DOHH2 (cell line): ENCODE measurements around the gene TPM1.

ENCODE experiments used
- H3F3A ChIP-seq: fragments of 200-600 bp; sonication (generic), shearing (Covaris generic); 2 replicates; pipeline ENCODE4 v1.6.0; 2016; ENCODE audit warnings: antibody characterized with exemption, mild to moderate bottlenecking; ENCODE audit not compliant: control insufficient read depth, insufficient read depth
- H3K27ac ChIP-seq: fragments of 200-600 bp; sonication (generic); 2 replicates; pipeline ENCODE4 v1.5.1; 2014; ENCODE audit warnings: low read depth, mild to moderate bottlenecking, low read length, moderate library complexity
- H3K27me3 ChIP-seq: fragments of 200-600 bp; sonication (generic); 2 replicates; pipeline ENCODE4 v1.6.1; 2014; ENCODE audit warnings: mild to moderate bottlenecking, low read length, mixed read lengths; ENCODE audit not compliant: control insufficient read depth
- H3K36me3 ChIP-seq: fragments of 200-600 bp; sonication (generic); 2 replicates; pipeline ENCODE4 v1.6.1; 2014; ENCODE audit warnings: mild to moderate bottlenecking, low read length, moderate library complexity, mixed read lengths; ENCODE audit not compliant: control insufficient read depth
- H3K4me1 ChIP-seq: fragments of 200-600 bp; sonication (generic); 2 replicates; pipeline ENCODE4 v1.6.1; 2014; ENCODE audit warnings: mild to moderate bottlenecking, low read length, mixed read lengths; ENCODE audit not compliant: control insufficient read depth
- H3K4me2 ChIP-seq: fragments of 200-600 bp; sonication (generic); 2 replicates; pipeline ENCODE4 v1.6.0; 2014; ENCODE audit warnings: mild to moderate bottlenecking, low read length, moderate library complexity
- H3K4me3 ChIP-seq: fragments of 200-600 bp; sonication (generic); 2 replicates; pipeline ENCODE4 v1.5.1; 2014; ENCODE audit warnings: mild to moderate bottlenecking, low read length, mixed read lengths
- H3K79me2 ChIP-seq: fragments of 200-600 bp; sonication (generic); 2 replicates; pipeline ENCODE4 v1.6.1; 2014; ENCODE audit warnings: mild to moderate bottlenecking, low read length, mixed read lengths; ENCODE audit not compliant: control insufficient read depth
- H3K9me2 ChIP-seq: fragments of 200-600 bp; sonication (generic); replicated peaks from 2 replicates; pipeline ENCODE4 v1.6.1; 2014; ENCODE audit warnings: mild to moderate bottlenecking, low read length, mixed read lengths; ENCODE audit not compliant: control insufficient read depth
- H3K9me3 ChIP-seq: fragments of 200-600 bp; sonication (generic); 2 replicates; pipeline ENCODE4 v1.6.1; 2014; ENCODE audit warnings: antibody characterized with exemption, low read length, mixed read lengths; ENCODE audit not compliant: control insufficient read depth, insufficient read depth
- H4K20me1 ChIP-seq: fragments of 200-600 bp; sonication (generic); 2 replicates; pipeline ENCODE4 v1.6.0; 2014; ENCODE audit warnings: low read depth, mild to moderate bottlenecking, antibody characterized with exemption, low read length, moderate library complexity; ENCODE audit not compliant: control insufficient read depth, insufficient read depth
- EZH2phosphoT487 ChIP-seq: fragments of 200-600 bp; sonication (generic); IDR thresholded peaks from 2 replicates; pipeline ENCODE4 v1.6.1; 2017; ENCODE audit warnings: borderline replicate concordance, mild to moderate bottlenecking, antibody characterized with exemption, low read length, moderate library complexity, mixed read lengths
- TF ChIP-seq, protein P1 (sequence below): fragments of 200-600 bp; sonication (generic); IDR thresholded peaks from one replicate; pipeline ENCODE4 v1.5.1; 2014; ENCODE audit warnings: antibody characterized with exemption, mild to moderate bottlenecking, low read depth, low read length; ENCODE audit not compliant: poor library complexity, severe bottlenecking

Gene TPM1

DNA sequence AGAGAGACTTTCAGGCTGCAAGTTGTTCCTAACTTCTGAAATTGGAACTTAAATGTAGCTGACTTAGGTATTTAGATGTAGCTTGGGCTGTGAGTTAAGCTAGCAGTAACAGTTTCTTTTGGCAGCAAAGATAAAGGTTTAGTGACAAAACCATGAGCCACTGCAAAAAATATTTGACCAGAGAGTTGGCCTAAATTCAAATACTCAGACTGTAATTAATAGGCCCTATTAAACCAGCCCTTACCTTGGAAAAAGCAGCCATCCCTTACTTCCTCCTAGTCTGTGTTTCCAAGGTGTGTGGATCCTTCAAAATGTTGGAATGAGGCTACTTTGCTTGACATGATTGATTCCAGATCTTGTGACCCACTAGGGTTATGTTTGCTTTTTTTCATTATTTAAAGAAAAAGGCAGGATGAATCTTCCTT lies 8.2 kb downstream of the TPM1 start:
- TF ChIP-seq, protein P1, sequence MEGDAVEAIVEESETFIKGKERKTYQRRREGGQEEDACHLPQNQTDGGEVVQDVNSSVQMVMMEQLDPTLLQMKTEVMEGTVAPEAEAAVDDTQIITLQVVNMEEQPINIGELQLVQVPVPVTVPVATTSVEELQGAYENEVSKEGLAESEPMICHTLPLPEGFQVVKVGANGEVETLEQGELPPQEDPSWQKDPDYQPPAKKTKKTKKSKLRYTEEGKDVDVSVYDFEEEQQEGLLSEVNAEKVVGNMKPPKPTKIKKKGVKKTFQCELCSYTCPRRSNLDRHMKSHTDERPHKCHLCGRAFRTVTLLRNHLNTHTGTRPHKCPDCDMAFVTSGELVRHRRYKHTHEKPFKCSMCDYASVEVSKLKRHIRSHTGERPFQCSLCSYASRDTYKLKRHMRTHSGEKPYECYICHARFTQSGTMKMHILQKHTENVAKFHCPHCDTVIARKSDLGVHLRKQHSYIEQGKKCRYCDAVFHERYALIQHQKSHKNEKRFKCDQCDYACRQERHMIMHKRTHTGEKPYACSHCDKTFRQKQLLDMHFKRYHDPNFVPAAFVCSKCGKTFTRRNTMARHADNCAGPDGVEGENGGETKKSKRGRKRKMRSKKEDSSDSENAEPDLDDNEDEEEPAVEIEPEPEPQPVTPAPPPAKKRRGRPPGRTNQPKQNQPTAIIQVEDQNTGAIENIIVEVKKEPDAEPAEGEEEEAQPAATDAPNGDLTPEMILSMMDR, result no peak
- no peak for TF ChIP-seq EZH2phosphoT487
- no peak overlapping the region for H3K4me3 ChIP-seq

DNA sequence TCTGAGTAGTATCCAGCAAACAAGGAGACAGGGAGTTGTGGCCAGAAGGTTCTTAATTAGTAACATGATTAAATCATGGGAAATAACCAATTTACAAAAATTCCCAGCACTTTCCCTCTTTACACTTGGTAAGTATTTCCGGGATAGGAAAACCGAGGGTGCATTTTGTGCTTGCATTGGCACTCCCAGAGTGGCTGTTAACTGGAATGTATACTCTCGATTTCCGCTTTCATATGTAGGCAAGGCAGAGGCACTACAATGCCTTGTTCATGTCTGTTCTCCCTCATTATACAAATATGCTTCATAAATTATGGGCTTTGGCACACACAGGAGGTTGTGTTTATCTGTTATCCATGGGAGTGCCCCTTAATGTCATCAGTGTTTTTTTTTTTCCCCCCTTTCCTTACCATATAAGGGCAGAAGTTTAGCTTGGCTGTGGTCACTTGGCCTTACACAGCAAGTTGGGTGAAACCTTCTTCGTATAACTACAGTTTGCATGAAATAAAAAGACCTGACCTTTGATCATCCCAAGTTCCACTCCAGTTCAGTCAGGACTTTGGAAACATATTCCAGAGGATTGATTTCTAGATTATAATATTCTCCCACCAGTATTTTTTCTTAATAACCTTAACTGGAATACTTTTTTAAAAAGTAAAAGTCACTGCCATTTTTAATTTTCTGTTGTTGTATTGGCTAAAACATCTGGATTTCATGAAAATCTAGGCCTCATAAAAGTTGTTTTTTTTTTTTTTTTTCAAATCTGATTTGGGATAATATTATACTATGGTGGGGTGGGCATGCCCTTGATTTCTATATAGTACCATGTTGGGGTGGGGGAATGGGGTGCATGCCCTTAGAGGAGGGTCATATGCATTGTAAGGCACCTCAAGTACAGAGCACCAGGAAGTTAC lies 8.9 kb downstream of the TPM1 start:
- Histone ChIP-seq H3K79me2 (no peaks in the 10 kb centered on the region), H3K4me1 (peaks cover 11% of the 10 kb centered on the region), H3K4me3 (no peak overlapping the region), H4K20me1 (no peaks in the 10 kb centered on the region), H3F3A (no peaks in the 10 kb centered on the region), H3K4me2 (no peak overlapping the region), H3K9me3 (no peaks in the 10 kb centered on the region), H3K27me3 (peaks cover 25% of the 10 kb centered on the region), H3K9me2 (no peaks in the 10 kb centered on the region), H3K36me3 (no peaks in the 10 kb centered on the region), H3K27ac (no peak overlapping the region)
- TF ChIP-seq EZH2phosphoT487, result no peak
- TF ChIP-seq, protein P1, result no peak

More for the DNA sequence above, 8.2 kb downstream of the TPM1 start:
- Histone ChIP-seq H3K4me2 (no peak overlapping the region), H3K27me3 (peaks cover 30% of the 10 kb centered on the region), H3K4me1 (peaks cover 11% of the 10 kb centered on the region), H3F3A (no peaks in the 10 kb centered on the region), H3K27ac (no peak overlapping the region), H3K79me2 (no peaks in the 10 kb centered on the region), H3K9me2 (no peaks in the 10 kb centered on the region), H3K9me3 (no peaks in the 10 kb centered on the region), H3K36me3 (no peaks in the 10 kb centered on the region), H4K20me1 (no peaks in the 10 kb centered on the region)

DNA sequence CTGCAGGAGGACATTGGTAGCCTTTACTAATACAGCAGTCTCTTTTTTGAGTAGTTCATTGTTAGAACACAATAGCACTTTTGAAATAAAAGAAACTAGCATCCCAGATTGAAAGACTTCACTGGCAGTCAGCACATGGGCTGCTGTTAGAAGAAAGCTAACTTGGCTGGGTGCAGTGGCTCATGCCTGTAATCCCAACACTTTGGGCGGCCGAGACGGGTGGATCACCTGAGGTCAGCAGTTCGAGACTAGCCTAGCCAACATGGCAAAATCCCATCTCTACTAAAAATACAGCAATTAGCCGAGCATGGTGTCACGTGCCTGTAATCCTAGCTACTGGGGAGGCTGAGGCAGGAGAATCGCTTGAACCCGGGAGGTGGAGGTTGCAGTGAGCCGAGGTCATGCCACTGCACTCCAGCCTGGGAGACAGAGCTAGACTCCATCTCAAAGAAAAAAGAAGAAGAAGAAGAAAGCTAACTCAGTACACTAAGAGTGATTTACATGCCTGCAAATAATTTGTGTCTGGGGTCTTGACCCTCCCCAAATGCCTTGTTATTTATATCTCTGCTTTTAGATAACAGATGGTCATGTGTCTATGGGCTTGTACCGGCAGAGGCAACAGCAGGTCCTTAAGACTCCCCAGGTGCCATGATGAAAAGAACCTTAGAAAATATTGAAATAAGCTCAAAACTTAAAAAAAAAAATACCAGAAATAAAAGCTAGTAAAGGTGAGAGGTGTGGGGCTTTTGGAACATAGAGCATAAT lies 9.7 kb downstream of the TPM1 start:
- Histone ChIP-seq H3K4me1 (peaks cover 11% of the 10 kb centered on the region), H3K9me2 (no peaks in the 10 kb centered on the region), H3K27ac (no peak overlapping the region), H3K27me3 (peaks cover 17% of the 10 kb centered on the region), H3K36me3 (no peaks in the 10 kb centered on the region), H3K4me2 (no peak overlapping the region), H4K20me1 (no peaks in the 10 kb centered on the region), H3K79me2 (no peaks in the 10 kb centered on the region), H3K9me3 (no peaks in the 10 kb centered on the region), H3K4me3 (no peak overlapping the region), H3F3A (no peaks in the 10 kb centered on the region)
- TF ChIP-seq, protein P1, result no peak
- no peak for TF ChIP-seq EZH2phosphoT487
